Testis (tissue), 3 donors: Measurements from ENCODE around the gene RS1. TPM values are rescaled to one million over a fixed set of nuclear protein-coding genes. Genes with fewer than 3 reads are reported as not detected.

Experiments used
- DNase-seq: peaks from one replicate; pipeline ENCODE4 v3.0.0-alpha.2; 2019
- H3K27ac ChIP-seq, 2 donors: fragments of 200-600 bp; sonication (generic); one replicate each; pipeline ENCODE4 v1.5.1; 2019
- H3K27me3 ChIP-seq: fragments of 200-600 bp; sonication (generic); one replicate; pipeline ENCODE4 v1.5.1; 2019
- H3K36me3 ChIP-seq: fragments of 200-600 bp; sonication (generic); one replicate; pipeline ENCODE4 v1.5.1; 2017; ENCODE audit warnings: low read depth; ENCODE audit errors: missing control alignments
- H3K4me1 ChIP-seq: fragments of 200-600 bp; sonication (generic); one replicate; pipeline ENCODE4 v1.5.1; 2019
- H3K4me3 ChIP-seq, 2 donors: fragments of 200-600 bp; sonication (generic); one replicate each; pipeline ENCODE4 v1.5.1; 2017 to 2019
- H3K9me3 ChIP-seq: fragments of 200-600 bp; sonication (generic); one replicate; pipeline ENCODE4 v1.5.1; 2017
- POLR2A ChIP-seq: fragments of 450-650 bp; IDR thresholded peaks from one replicate; pipeline ENCODE4 v1.6.1; 2017; ENCODE audit warnings: antibody characterized with exemption, mild to moderate bottlenecking, moderate library complexity
- WGBS, 2 donors: methylation state at CpG; one replicate each; pipeline ENCODE4 v1.1.5; 2018; 5-methylcytosine and 5-hydroxymethylcytosine counted together
- intact Hi-C: fragments of 100-400 bp; cut with DNase I; formaldehyde crosslinking; loops from one replicate; pipeline ENCODE4 v1.15.1; 2023; ENCODE audit warnings: low total_unique reads
- polyA plus RNA-seq: library from polyadenylated mRNA; stranded (reverse); fragments of 350-450 nt; fragmentation: Illumina TruSeq; extraction: RNeasy Lipid Tissue Mini Kit (QIAGEN cat#74804); gene quantifications from one replicate; pipeline ENCODE4 v1.2.3, GENCODE V29; 2014; ENCODE audit warnings: low read depth, low replicate concordance; ENCODE audit not compliant: insufficient read depth
- total RNA-seq, 2 donors: library from RNA; depleted of rRNA; stranded (reverse); fragments of >200 nt; gene quantifications; one replicate each; pipeline ENCODE4 v1.2.3, GENCODE V29; 2016
- TF ChIP-seq, protein P1 (sequence below), 3 experiments: fragments of 450-650 bp in 2 of 3; fragments of 200-600 bp in 1 of 3; sonication (generic) in 1 of 3; IDR thresholded peaks; one replicate each; pipeline ENCODE4 v1.5.1; 2016 to 2019; ENCODE audit warnings: antibody characterized with exemption in 3 of 3, mild to moderate bottlenecking in 2 of 3, moderate library complexity in 1 of 3

The RS1 gene
- total and polyA plus RNA-seq, 3 donors from 2014 or later = not detected

- intact Hi-C loops = no loop called here
- no peaks in the 10 kb centered on the region for H3K4me1 ChIP-seq
- 35 to 64% methylated on average over 5 to 9 of the region's 9 CpGs for WGBS, 2 donors
- no peak for DNase-seq
- TF ChIP-seq, protein P1, sequence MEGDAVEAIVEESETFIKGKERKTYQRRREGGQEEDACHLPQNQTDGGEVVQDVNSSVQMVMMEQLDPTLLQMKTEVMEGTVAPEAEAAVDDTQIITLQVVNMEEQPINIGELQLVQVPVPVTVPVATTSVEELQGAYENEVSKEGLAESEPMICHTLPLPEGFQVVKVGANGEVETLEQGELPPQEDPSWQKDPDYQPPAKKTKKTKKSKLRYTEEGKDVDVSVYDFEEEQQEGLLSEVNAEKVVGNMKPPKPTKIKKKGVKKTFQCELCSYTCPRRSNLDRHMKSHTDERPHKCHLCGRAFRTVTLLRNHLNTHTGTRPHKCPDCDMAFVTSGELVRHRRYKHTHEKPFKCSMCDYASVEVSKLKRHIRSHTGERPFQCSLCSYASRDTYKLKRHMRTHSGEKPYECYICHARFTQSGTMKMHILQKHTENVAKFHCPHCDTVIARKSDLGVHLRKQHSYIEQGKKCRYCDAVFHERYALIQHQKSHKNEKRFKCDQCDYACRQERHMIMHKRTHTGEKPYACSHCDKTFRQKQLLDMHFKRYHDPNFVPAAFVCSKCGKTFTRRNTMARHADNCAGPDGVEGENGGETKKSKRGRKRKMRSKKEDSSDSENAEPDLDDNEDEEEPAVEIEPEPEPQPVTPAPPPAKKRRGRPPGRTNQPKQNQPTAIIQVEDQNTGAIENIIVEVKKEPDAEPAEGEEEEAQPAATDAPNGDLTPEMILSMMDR (IDR thresholded peaks at IDR 0.05) = no peak
- no peak for TF ChIP-seq POLR2A
- H3K9me3 ChIP-seq = no peaks in the 10 kb centered on the region
- H3K4me3 ChIP-seq = no peak overlapping the region
- H3K27ac ChIP-seq = no peak overlapping the region
- H3K27me3 ChIP-seq = no peaks in the 10 kb centered on the region
- H3K36me3 ChIP-seq = no peaks in the 10 kb centered on the region
Observed at GRCh38 chrX:18649498-18649951, 22.4 kb downstream of the RS1 start.

GRCh38 chrX:18647621-18648020, 24.3 kb downstream of the RS1 start:
- whole genome bisulfite sequencing, 2 donors = 91 to 97% methylated on average over 4 of the region's 4 CpGs
- H3K27me3 ChIP-seq = no peaks in the 10 kb centered on the region
- intact Hi-C loops = no loop called here
- DNase-seq = no peak
- TF ChIP-seq POLR2A = no peak
- TF ChIP-seq, protein P1 (IDR thresholded peaks at IDR 0.05) = no peak
- no peak overlapping the region for H3K27ac ChIP-seq
- no peaks in the 10 kb centered on the region for H3K9me3 ChIP-seq
- no peaks in the 10 kb centered on the region for H3K4me1 ChIP-seq
- no peaks in the 10 kb centered on the region for H3K36me3 ChIP-seq
- H3K4me3 ChIP-seq = no peak overlapping the region

DNA sequence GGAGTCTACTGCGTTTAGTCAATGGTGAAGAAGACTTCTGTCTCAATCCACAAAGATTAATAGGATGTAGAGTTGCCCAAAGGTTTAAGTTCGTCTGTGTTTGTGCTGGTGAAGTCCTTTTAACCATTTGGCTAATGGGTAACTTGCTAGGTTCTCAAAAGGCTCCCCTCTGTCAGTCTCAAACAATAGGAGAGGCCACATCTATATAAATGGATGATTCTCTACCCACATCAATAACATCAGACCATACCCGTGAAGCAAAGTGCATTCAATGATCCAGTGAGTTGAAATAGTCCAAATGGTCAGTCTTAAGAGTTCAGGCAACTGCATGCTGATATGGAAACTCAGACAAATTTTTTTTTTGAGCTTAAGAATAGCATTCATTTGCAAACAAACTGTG, 28.1 kb downstream of the RS1 start:
- Histone ChIP-seq H3K4me3 (no peak overlapping the region), H3K27ac (no peak overlapping the region), H3K27me3 (no peaks in the 10 kb centered on the region), H3K4me1 (no peaks in the 10 kb centered on the region), H3K36me3 (no peaks in the 10 kb centered on the region), H3K9me3 (no peaks in the 10 kb centered on the region)
- intact Hi-C loops = no loop called here
- DNase-seq = no peak
- TF ChIP-seq, protein P1 (IDR thresholded peaks at IDR 0.05) = no peak
- no peak for TF ChIP-seq POLR2A
- 89 to 93% methylated on average over 3 of the region's 3 CpGs for WGBS, 2 donors

GRCh38 chrX:18643243-18643642, 28.7 kb downstream of the RS1 start:
- no peaks in the 10 kb centered on the region for H3K36me3 ChIP-seq
- no peak overlapping the region for H3K4me3 ChIP-seq
- no peaks in the 10 kb centered on the region for H3K4me1 ChIP-seq
- no peaks in the 10 kb centered on the region for H3K9me3 ChIP-seq
- H3K27me3 ChIP-seq = no peaks in the 10 kb centered on the region
- TF ChIP-seq, protein P1 (IDR thresholded peaks at IDR 0.05) = no peak
- TF ChIP-seq POLR2A = no peak
- no peak overlapping the region for H3K27ac ChIP-seq
- no peak for DNase-seq
- whole genome bisulfite sequencing, 2 donors = 90 to 98% methylated on average over 3 of the region's 3 CpGs
- intact Hi-C loops = no loop called here

DNA sequence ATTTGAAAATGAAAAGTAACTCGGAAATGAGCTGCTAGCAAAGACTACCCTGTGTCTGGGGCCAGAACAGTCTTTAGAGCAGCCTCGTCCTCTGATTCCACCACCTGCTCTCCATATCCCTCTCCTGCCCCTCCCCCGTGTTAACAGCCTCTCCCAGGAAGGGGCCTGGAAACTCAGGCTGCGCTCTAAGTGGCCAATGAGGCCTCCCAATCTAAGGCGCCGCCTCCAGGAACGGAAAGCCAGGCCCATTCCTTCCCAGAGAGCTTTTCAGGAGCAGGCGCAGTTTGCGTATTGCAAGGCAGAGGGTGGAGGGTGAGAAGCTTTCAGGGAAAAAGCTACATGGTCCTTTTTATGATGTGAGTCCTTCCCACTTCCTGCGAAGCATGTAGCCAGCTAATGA, 31.2 kb downstream of the RS1 start:
- no peaks in the 10 kb centered on the region for H3K9me3 ChIP-seq
- no peaks in the 10 kb centered on the region for H3K4me1 ChIP-seq
- H3K27ac ChIP-seq = no peak overlapping the region
- WGBS, 2 donors = 42 to 51% methylated on average over 2 to 10 of the region's 10 CpGs
- no peak for DNase-seq
- no peaks in the 10 kb centered on the region for H3K36me3 ChIP-seq
- no peak overlapping the region for H3K4me3 ChIP-seq
- H3K27me3 ChIP-seq = no peaks in the 10 kb centered on the region
- TF ChIP-seq, protein P1 (IDR thresholded peaks at IDR 0.05) = no peak
- no peak for TF ChIP-seq POLR2A
- intact Hi-C loops = no loop called here
